Cardiac fibroblast (primary cell): ENCODE data around the gene NOP14.

Experiments
- DNase-seq, 2 donors: peaks; one replicate each; pipeline versions ENCODE4 v3.0.0 to v3.0.0-alpha.2; 2010; ENCODE audit warnings: low read depth in 2 of 2
- H3K4me3 ChIP-seq, 2 donors: replicated peaks in 1 of 2; 1 replicate in 1 of 2; 2 replicates in 1 of 2; pipeline ENCODE4 v1.5.1; 2011; ENCODE audit warnings: low read depth in 2 of 2, low read length in 2 of 2, mild to moderate bottlenecking in 2 of 2, moderate library complexity in 1 of 2
- TF ChIP-seq, protein P1 (sequence below): IDR thresholded peaks from one replicate; pipeline ENCODE4 v1.5.1; 2011; ENCODE audit warnings: low read depth, mild to moderate bottlenecking, low read length, inconsistent platforms

Gene NOP14

DNA sequence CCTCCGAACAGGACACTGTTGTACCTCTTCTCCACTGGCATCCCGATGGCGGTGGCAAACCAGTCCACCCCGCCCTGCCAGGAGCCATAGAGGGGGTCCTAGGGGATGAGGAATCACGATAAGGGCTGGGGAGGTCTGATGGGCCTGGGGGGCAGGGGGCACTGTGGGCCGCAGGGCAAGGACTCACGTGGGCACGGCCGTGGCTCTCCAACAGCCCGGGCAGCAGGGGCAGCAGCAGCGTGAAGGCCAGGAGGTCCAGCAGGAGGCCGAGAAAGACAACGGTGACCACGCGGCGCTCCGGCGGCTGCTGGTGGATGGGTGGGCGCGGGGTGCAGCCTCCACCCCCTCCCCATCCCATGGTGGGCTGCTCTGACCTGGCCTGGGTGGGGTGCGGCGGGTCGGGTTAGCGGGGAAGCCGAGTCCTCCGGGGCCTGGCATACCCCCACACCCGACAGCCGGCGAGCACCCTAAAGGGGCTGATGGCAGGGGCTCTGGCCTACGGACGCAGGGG is 29.6 kb downstream of the NOP14 start:
- TF ChIP-seq, protein P1, sequence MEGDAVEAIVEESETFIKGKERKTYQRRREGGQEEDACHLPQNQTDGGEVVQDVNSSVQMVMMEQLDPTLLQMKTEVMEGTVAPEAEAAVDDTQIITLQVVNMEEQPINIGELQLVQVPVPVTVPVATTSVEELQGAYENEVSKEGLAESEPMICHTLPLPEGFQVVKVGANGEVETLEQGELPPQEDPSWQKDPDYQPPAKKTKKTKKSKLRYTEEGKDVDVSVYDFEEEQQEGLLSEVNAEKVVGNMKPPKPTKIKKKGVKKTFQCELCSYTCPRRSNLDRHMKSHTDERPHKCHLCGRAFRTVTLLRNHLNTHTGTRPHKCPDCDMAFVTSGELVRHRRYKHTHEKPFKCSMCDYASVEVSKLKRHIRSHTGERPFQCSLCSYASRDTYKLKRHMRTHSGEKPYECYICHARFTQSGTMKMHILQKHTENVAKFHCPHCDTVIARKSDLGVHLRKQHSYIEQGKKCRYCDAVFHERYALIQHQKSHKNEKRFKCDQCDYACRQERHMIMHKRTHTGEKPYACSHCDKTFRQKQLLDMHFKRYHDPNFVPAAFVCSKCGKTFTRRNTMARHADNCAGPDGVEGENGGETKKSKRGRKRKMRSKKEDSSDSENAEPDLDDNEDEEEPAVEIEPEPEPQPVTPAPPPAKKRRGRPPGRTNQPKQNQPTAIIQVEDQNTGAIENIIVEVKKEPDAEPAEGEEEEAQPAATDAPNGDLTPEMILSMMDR, result no peak
- peak overlapping the region; percentile 69 to 83 for H3K4me3 ChIP-seq
- no peak for DNase-seq

DNA sequence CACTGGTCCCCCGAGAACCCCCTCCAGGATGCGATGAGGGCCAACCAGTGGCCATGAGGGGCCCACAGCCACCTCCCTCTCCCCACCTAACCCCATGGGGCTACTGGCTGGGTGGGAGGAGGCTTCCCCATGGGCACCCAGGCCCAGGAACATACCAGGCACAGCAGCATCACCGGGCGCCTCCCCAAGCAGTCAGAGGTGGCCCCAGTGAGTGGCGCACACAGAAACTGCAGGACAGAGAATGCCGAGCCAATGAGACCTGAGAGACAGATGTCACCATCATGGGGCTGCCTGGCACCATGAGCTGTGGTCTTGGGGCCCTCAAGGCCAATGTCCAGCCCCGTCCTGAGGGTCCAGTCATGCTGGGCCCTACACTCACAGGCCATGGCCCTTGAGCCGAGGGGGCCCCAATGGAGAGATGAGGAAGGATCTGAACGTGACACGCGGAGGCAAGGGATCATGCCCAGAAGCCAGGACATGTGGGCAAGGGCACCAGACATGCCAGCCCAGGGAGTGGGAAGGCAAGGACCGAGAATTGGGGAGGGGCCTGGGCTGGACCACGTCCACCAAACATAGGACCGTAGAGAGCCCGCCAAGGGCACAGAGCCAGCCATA is 30.1 kb downstream of the NOP14 start:
- TF ChIP-seq, protein P1, result no peak
- no peak for DNase-seq
- H3K4me3 ChIP-seq, result peak overlapping the region; percentile 69 to 83

DNA sequence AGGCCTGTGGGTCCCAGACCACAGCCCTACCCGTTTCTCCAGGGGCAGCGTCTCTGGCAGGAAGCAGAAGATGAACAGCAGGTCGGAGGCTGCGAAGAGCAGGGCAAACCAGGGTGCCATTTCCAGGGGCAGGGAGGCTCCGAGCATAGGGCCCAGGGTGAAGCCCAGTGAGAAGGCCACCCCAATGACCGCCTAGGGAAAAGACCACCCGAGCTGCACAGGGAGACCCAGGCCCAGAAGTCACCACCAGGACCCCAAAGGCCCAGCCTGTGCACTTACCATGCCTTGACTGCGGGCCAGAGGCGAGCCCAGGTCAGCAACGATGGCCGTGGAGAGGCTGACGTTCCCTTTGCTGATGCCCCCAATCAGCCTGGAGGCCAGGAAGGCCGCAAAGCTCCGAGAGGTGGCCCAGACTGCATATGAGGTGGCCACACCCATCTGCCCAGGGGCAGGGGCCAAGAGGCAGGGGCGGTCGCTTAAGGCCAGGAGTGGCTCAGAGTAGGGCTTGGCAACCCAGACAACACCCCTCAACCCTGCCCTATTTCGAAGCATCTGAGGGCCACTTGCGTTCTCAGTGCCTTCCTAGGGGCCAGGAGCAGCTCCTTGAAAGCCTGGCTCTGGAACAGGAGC is 30.8 kb downstream of the NOP14 start:
- H3K4me3 ChIP-seq, result no peak overlapping the region
- TF ChIP-seq, protein P1, result no peak
- no peak for DNase-seq

DNA sequence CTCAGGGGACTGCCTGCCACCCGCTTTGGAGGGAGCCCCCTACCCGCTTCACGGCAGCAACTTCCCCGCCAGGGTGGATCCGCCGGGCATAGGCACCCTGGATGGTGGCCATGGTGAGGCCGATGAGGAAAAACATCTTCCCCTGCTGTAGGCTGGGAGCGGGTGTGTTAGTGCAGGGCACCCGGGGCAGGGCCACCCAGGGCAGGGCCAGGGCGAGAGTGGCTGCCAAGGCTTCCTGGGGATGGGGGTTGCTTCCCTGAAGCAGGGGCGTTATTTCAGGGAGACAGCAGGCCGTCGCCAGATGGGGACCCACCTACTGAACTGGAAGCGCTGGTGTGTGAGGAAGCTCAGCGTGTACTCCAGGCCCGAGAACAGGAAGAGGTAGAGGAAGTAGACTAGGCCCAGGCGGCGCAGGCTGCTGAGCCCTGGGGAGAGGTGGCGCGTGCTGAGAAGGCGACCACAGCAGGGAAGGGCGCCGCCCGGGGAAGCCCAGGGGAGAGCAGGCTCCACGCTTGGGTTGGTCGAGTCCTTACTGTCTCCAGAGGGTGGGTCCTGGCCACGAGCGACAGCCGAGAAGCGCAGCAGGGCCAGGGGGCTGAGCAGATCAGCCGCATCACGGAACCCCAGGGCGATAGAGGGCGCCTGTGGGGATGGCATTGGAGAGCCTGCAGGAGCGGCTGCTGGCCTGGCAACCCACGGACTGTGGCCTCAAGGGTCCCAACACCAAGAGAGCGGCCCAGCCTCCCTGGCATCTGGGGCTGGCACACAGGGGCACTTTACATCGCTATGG is 31.5 kb downstream of the NOP14 start:
- TF ChIP-seq, protein P1, result no peak
- DNase-seq, result no peak
- H3K4me3 ChIP-seq, result no peak overlapping the region

DNA sequence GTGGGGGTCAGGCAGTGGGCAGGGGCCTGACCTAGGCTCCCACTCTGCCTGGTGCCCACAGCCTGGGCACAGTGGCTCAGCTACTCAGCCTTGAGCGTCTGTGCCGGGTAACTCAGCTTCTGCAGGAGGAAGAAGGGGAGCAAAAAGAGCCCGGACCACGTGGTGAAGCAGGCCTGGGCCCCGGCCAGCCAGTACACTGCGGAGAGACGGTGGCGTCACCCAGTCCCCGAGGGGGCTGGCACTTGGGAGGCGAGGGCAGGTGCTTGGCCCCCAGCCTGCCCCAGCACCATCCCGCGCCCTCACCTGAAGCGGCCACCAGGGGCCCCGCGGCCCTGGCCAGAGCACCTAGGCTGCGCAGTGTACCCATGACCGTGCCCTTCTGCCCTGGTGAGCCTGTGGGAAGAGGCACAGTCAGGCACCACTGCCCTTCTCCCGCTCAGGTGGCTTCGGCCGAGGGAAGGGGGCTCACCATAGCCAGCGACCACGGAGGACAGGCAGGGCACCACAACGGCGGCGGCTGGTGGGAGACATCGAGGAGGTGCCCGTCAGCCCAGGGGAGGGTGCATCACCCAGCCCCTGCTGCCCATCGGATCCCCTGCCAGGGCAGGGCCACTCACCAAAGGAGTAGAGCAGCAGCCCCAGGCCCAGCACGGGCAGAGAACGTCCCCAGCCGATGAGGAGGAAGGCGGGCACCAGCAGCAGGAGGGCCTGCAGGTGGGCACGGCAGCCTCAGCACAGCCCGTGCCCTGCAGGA is 32.3 kb downstream of the NOP14 start:
- no peak overlapping the region for H3K4me3 ChIP-seq
- TF ChIP-seq, protein P1, result no peak
- DNase-seq, result no peak

DNA sequence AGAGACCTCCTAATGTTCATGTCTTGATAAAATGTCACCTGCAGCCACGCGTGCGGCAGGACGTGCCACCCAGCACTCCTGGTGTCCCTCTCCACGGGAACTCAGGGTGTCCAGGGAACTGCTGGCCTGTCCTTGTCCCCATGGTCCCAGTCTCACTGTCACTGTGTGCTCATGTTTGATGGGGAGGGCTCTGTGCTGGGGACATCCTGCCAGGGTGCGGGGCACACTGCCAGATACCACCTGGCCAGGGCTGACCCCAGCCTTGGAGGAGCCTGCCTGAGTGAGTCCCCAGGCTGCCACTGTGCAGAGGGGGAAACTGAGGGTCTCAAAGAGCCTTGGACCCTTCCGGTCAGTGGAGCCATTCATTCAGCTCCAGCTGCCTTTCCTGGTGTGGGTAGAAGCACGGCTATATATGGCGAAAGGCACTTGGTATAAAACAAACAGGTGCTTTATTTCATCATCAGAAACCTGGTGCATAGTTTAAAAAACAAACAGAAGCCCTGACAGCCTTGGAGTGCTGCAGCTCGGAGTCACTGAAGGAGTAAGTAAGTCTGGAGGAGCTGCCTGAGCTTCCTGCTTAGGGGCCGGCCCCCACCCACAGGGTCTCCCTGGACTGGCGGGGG is 33.0 kb downstream of the NOP14 start:
- DNase-seq, result no peak
- TF ChIP-seq, protein P1, result no peak
- H3K4me3 ChIP-seq, result no peak overlapping the region
